RKO (cell line): ENCODE data around the gene TIMM44.

Source experiments
- DNase-seq: peaks from one replicate; pipeline ENCODE4 v3.0.0-alpha.2; 2016; ENCODE audit warnings: low spot score

Gene TIMM44

DNA sequence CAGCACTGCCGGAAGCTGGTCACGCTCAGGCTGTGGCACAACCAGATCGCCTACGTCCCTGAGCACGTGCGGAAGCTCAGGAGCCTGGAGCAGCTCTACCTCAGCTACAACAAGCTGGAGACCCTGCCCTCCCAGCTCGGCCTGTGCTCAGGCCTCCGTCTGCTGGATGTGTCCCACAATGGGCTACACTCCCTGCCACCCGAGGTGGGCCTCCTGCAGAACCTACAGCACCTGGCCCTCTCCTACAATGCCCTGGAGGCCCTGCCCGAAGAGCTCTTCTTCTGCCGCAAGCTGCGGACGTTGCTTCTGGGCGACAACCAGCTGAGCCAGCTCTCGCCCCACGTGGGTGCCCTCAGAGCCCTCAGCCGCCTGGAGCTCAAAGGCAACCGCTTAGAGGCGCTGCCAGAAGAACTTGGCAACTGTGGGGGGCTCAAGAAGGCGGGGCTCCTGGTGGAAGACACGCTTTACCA, 43.0 kb downstream of the TIMM44 start:
- DNase-seq = no peak

- no peak for DNase-seq
Measured at GRCh38 chr19:7899751-7900378, 43.6 kb downstream of the TIMM44 start.

DNA sequence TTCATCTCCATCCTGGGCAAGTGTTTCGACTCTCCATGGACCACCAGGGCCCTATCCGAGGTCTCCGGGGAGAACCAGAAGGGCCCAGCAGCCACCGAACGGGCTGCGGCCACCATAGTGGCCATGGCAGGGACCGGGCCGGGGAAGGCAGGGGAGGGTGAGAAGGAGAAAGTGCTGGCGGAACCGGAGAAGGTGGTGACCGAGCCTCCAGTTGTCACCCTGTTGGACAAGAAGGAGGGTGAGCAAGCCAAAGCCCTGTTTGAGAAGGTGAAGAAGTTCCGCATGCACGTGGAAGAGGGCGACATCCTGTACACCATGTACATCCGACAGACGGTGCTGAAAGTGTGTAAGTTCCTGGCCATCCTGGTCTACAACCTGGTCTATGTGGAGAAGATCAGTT, 44.5 kb downstream of the TIMM44 start:
- no peak for DNase-seq

DNA sequence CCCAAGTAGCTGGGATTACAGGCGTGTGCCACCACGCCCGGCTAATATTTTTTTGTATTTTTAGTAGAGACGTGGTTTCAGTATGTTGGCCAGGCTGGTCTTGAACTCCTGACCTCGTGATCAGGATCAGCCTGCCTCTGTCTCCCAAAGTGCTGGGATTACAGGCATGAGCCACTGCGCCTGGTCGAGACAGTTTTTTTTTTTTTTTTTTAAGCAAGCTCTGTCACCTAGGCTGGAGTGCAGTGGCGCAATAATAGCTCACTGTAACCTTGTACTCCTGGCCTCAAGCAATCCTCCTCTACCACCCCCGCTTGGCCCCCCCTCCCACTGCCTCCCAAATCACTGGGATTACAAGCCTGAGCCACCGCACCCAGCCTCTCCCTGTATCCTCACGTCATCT, 46.2 kb downstream of the TIMM44 start:
- no peak for DNase-seq

GRCh38 chr19:7895565-7895964, 47.9 kb downstream of the TIMM44 start:
- no peak for DNase-seq

DNA sequence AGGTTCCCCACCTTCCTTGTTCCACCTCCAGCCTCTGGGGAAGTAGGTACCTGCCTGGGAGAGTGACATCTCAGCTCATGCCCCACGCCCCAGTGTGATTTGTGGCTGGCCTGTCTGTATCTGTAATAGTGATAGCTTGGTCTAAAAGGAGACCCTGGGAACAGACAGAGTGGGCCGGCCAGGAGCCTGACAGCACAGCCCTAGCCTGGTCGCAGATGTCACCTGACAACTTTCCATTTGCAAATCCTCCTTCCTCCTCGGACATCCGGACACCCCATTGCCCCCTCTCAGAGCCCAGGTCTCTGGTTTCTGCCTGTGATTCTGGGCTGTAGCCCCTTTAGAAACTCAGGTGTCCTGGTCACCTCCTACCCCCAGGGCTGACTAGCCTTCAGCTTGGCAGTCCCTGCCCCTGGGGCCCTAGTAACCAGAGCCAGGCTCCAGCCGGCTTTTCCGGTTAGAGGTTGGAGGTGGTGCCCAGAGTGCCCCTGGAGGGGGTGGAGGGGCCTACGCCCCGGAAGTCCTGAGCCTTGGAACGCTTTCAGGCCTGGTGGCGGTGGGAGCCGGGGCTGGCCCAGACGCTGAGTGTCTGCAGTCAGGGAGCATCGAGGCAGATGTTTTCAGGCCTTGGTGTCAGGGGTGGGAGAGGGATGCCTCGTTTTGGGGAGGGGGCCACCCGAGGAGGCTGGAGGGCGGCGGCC, 48.7 kb downstream of the TIMM44 start:
- no peak for DNase-seq

GRCh38 chr19:7893362-7894101, 49.9 kb downstream of the TIMM44 start:
- DNase-seq = peak; percentile 64

- DNase-seq = no peak
Measured at GRCh38 chr19:7888826-7889217, 54.6 kb downstream of the TIMM44 start.

DNA sequence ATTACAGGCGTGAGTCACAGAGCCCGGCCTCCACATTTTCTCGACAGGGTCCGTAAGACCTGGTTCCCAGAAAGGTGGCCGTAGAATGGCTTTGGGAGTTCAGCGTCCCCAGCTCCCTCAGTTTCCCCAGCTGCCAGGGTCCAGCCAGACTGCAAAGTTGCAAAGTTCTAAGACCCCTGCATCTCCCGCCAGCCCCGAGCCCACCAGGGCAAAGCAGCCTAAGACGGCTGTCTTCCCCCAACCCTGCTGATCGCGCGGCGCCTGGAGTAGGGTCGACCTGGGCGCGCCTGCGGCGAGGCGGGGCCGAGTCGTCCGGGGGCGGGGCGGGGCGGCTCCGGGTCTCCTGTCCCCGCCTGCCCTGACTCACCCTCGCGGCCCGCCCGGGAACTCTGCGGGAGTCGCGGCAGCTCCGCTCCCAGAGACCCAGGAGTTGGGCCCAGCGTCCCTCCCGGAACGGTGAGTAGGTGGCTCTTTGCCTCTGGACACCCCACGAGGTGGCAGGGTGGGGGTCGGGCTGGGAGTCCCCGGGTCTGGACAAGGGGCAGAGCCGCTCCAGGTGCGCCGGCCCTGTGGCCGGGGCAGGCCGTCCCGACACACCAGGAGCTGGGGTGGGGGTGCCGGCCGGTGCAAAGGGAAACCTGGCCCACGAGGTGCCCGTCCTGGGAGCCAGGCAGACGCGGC, 55.2 kb downstream of the TIMM44 start, which contains the start of gene LRRC8E:
Gene LRRC8E, plus strand, starts transcription at position 366 of the 681 bp plus-strand sequence. CDS start 7,094 bp downstream, outside the sequence.
- peak; percentile 77 for DNase-seq

GRCh38 chr19:7887408-7888144, 55.9 kb downstream of the TIMM44 start:
- DNase-seq = no peak

GRCh38 chr19:7885818-7886217, 57.6 kb downstream of the TIMM44 start:
- no peak for DNase-seq

DNA sequence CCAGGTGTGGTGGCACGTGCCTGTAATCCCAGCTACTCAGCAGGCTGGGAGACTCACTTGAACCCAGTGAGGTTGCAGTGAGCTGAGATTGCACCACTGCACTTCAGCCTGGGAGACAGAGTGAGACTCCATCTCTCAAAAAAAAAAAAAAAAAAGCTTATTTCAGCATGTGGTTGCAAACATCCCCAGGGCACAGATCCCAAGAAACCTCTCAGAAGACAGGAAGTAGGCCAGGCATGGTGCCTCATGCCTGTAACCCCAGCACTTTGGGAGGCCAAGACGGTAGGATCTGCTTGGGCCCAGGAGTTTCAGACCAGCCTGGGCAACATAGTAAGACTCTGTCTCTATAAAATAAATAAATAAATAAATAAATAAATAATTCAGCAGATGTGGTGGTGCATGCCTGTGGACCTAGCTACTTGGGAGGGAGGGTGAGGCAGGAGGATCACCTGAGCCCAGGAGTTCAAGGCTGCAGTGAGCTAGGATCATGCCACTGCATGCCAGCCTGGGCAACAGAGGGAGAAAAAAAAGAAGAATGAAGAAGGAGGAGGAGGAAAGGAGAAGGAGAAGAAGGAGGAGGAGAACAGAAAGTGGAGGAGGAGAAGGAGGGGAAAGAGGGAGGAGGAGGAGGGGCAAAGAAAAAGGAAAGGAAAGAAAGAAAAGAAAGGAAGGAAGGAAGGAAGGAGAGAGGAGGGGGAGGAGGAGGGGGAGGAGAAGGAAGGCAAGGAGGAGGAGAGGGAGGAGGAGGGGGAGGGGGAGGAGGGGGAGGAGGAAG, 59.5 kb downstream of the TIMM44 start:
- DNase-seq = no peak

DNA sequence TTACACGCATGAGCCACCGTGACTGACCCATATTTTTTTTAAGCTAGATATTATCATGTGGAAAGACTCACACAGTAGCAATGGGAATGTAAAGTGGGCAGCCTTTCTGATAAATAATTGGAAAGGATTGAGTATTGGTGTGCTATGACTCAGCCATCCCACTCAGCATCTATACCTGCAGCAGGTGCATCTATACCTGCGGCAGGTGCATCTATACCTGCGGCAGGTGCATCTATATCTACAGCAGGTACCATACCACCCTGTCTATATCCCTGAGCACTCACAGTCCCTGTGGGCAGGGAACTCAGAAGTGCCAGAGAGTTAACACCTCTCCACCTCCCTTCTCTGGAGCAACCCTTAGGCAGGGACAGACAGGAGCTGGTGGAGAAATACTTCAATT, 60.4 kb downstream of the TIMM44 start:
- no peak for DNase-seq

DNA sequence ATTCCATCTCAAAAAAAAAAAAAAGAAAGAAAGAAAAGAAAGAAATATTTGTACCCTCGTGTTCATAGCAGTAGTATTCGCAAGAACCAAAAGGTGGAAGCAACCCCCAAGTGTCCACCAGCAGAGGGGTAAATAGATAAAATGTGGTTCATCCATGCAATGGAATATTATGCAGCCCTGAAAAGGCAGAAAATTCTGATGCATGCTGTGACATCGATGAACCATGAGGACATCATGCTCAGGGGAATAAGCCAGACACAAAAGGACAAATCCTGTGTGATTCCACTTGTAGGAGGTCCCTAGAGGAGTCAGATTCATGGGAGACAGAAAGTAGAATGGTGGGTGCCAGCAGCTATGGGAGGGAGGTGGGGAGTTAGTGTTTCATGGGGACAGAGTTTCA, 61.6 kb downstream of the TIMM44 start:
- no peak for DNase-seq

GRCh38 chr19:7879836-7880235, 63.6 kb downstream of the TIMM44 start:
- no peak for DNase-seq

GRCh38 chr19:7879111-7879807, 64.2 kb downstream of the TIMM44 start:
- no peak for DNase-seq

GRCh38 chr19:7877249-7877836, 66.1 kb downstream of the TIMM44 start:
- no peak for DNase-seq
